SW 1271 (cell line): ENCODE measurements around the gene CCDC68.

Source experiments
- DNase-seq, 2 experiments: peaks; one replicate each; lab custom pipeline; 2025; lab: John Stamatoyannopoulos, UW

The CCDC68 gene

DNA sequence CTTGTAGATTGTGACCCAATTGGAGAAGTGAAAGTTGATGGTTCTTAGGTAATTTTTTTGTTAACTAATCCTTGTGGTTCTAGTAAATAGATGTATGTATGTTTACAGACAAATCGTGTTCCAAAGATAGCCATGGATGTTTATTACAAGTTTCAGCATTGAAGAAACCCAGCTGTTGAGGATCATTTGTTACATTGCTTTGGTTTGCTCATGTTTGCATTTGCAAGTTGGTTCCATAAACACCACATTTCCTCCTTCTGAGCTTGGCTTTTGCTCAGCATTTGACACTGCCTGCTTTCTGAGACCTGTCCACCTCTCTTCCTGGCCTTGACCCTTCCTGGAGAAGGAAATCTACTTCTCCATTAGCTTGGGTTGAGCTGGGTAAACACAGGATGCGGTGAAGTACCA is 1.8 kb upstream of the CCDC68 start:
- no peak for DNase-seq

DNA sequence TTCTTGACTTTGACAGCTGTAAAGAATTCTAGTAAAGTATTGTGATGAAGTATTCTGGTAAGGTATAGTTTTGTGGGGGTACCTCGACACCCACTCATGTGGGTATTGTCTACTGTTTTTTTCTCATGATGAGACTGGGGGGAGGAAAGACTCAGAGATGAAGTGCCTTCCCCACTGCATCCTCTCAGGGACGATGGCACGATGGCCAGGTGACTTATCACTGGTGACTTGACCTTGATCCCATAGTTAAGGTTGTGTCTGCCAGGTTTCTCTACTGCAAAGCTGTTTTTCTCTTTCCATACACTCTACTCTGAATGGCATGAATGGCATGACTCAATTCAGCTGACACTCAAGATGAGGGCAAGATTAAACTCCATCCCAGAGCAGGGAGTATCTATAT is 936 bp upstream of the CCDC68 start:
- no peak for DNase-seq

DNA sequence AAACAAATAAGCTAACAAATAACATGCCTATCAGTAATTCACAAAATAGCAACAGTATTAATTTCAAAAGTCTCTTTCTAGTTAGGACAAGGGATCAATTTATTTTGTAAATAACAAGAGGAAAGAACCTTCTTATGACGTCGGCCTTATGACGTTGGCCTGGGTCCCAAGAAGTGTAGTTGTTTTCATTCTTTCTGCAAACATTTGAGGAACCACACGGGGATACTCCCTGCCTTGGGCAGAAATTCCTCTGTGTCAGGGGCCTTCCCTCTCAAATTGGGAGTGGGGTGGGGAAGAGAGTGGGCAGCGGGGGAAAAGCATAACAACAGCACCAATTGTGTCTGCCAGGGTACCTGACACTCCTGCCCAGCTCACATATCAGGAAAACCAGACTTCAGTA is 1.3 kb downstream of the CCDC68 start:
- no peak for DNase-seq

DNA sequence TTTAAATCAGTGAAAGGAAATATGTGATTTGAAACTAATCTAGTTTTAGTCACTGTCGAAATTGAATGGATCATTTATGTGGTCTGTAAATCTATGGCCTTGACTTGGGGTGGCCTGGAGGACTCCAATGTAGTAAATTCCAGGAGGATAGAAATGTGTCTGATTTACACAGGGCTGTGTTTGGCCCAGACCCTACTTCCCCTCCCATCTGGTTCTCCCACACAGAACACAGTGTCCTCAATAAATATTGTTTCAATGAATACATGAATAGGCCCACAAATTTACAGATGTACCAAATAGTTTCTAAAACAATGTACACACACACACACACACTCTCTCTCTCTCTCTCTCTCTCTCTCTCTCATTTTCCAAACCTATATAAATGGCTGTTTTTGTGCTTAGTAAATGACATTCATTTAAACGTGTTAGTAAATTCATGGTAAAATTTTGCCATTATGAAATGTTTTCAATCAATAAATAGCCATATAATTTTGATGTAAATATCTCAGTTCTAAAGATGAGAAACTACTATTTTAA is 1.9 kb downstream of the CCDC68 start:
- DNase-seq: no peak

DNA sequence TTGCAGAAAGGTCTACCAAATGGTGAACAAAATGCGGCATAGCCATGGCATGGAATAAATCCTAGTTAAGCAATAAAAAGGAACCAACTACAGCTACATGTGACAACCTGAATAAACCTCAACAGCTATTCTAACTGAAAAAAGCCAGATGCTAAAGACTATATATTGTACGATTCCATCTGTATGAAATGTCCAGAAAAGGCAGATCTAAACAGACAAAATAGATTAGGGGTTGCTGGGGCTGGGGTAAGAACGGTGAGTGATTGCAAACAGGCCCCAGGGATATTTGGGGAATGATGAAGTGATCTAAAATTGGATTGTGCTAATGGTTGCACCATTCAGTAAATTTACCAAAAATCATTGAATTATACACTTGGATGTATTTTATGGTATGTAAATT is 2.8 kb downstream of the CCDC68 start:
- DNase-seq: no peak

DNA sequence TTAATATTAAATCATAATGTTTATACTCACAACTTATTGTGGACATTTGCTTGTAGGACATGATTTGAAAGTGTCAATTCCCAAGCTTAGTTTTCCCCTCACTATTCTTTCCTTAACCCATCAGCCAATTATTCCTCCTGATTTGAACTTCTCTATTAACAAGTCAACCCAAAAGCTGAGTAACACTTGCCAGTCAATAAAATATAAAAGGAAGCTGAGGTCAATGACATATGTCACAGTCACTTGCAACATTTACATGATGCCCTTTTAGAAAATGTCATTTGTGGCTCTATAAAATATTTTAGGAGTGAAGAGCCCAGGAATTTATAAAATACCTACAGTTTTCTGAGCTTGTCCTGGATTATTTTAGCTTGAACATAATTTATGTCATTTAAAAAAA is 7.2 kb downstream of the CCDC68 start:
- no peak for DNase-seq

DNA sequence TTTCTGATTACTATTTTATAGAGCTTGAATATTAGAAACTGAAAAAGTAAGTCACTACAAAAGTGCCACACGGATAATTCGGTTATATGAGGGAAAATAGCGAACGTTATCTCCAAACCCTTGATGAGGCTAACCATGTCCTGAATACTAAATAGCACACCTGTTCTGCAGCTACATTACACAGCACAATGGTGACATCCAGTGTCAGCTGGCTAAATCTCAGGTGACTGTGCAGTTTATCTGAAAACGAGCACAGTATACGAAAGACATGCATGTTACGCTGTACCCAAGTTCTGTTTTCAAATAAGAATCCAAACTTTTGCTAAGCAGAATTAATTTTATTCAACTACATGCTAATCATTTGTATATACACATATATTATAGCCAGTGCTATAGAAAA is 9.0 kb downstream of the CCDC68 start:
- no peak for DNase-seq

DNA sequence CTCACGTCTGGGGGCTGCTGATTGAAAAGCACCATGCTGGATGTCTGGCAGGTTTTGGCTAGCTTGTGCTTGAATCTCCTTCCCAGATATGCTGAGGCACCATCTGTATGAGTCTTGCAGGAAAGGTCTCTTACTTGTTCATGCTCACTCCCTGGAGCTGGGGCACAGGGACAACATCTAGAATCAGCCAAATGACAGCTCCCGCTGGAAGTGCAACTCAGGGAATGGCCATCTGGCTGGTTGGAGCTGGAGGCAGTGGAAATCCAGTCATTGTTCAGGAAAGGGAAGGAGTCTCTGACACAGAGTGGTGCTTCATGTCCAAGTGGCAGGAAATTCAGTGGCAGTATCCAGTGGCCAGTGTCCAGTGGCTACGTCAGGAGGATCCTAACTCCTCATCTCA is 9.7 kb downstream of the CCDC68 start:
- no peak for DNase-seq

DNA sequence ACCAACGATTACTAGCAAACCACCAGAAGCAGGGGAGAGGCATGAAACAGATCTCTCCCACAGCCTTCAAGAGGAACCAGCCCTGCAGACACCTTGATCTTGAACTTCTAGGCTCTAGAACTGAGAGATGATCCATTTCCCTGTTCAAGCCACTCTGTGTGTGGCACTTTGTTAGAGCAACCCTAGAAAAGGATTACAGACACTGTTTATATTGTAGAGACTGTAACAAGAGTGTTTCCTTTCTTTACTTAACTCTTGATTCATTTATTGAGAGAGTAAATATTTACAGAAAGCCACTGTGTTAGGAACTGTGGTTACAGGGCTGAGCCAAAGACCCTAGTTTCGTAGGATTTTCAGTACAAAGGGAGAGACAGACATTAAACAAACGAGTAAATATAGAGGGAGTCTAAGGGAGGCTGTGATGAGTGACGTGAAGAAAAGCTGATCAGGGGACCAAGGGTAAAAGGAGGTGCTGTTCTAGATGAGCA is 10.9 kb downstream of the CCDC68 start:
- no peak for DNase-seq

DNA sequence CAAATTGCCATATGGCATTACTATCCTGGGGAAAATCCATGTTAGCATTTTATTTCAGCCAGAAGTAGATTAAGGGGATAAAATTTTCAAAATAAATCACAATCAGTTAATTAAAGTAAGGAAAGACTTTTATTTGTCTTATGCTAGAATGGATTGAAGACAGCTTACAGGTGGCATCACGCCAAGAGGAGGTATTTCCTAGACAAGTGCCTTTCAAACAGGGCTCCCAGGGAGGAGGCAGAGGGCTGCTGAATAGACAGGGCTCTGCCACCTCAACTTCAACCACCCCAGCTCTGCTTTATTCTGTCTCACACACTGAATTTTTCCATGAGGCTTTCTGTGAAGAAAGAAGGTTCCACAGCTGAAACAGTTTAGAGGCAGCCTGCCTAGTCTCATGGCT is 12.2 kb downstream of the CCDC68 start:
- DNase-seq: no peak

DNA sequence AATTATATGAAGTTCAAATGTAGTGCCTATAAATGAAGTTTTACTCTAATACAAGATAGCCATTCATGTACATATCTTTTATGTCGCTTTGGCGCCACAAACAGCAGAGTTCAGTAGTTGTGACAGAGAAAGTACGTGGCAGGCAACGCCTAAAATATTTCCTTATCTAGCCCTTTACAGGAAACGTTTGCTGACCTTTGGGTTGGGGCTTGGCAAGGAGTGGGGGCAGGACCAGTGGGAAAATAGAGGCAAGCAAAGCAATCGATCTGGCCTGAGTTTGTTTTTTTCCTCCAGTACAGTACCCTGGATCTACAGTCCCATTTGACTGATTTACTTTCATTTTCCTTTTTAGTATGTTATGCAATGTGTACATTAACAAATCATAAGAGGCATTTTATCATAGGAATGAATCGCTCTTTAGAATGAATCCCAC is 13.1 kb downstream of the CCDC68 start:
- DNase-seq: peak; percentile 14 to 74

DNA sequence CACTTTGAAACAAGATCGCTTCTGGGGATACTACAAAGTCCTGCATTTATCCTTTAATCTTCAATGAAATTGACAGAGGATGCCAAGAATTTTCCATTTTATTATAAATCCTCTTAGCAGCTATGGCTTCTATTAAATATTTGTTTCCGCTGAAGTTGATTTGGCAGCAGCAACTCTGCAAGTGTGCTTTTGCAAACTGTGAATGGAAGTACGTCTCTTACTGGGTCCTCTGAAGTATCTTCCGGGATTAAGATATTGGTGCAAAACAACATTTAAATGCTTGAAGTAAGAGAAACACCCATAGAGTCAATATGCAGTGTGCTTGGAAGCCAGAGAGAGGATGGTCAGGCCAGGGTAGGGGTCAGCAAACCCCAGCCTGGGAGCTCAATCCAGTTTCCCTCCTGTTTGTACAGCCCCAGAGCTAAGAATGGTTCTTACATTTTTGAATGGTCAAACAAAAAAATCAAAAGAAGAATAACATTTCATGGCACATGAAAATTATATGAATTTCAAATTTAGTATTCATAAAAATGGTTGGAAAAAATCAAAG is 13.6 kb downstream of the CCDC68 start:
- no peak for DNase-seq

DNA sequence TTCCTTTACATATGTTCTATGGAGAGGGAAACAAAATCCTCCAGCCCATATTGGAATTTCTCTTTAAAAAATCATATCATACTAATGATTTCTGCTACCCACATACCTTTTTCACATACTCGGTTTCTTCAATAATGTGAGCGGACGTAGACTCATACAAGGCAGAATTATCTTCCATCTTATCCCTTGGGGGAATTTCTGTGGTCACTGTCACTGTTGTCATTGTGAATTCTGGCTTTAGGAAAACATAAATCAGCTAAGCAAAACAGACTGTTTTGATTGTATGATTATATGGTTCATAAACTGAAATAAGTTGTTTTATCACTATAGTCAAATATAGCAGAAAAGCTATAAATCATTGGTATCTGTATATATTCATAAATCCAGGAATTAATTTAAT is 16.7 kb downstream of the CCDC68 start:
- no peak for DNase-seq

DNA sequence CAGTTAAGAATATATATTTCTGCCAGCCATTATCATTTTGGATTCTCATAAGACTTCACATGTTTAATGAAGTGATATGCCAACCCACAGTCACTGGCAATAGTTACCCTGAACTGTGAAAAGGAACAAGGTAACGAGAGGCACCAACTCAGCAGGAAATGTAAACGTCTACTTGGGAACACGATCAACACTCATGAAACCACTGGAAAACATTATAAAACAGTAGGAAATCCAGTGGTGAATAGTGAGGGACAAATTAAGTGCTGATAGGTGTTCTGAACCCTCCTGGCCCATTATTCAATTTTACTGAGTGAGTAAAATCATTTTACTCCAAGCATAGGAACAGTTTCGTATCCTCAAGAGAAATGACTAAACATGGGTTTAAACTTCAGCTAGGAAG is 17.1 kb downstream of the CCDC68 start:
- no peak for DNase-seq

DNA sequence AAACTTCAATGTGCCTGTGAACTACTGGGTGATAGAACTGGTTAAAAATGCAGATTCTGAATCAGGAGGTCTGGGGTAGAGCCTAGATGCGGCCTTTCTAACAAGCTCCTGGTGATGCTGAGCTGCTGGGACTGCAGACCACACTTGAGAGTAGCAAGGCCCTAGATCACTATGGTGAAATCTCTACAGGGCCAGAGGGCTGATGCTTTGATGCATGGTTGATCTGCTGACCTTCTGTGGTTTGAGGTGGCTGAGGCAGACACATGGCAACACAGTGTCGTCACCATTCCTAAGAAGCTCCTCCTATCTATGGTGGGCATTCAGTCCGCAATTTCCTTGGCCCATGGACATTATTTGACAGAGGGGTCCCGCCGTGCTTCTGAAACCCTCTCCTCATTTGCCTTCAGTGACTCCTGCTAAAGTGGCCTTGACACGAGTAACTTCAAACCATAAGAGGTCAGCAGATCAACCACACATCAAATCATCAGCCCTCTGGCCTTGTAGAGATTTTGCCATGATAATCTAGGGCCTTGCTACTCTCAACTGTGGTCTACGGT is 19.8 kb downstream of the CCDC68 start:
- no peak for DNase-seq

DNA sequence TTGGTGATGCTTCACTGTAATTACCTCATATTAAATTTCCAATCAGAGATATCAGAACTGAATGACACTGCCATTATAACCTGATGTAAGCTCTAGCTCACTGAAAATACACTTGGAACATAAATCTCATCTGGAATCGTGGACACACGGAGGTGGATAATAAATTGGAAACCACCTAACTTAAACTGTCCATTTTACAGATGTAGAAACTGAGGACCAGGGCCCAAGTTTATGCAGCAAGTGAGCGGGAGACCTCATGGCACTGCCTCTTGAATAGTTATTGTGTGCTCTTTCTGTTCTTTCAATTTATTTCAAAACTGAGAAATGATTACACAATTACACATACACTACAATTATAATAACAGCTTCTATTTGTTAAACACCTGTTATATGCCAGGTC is 20.8 kb downstream of the CCDC68 start:
- no peak for DNase-seq

DNA sequence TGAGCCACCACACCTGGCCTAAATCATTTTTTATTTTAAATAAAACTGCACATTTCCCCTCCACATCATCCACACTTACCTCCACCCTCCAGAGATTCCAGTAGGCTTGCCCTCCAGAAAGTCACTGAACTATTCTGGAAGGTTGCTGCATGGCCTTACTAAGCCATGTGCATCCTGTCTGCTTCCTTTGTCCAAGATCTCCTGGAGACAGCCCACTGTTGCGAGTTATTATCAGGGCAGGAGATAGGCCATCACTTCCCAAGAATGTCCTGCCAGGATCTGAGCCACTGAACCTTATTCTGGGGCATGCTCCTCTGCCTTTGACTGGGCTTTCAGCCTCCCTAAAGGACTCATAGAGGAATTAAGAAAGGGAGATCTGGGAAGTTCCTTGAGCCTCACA is 26.8 kb downstream of the CCDC68 start:
- no peak for DNase-seq

DNA sequence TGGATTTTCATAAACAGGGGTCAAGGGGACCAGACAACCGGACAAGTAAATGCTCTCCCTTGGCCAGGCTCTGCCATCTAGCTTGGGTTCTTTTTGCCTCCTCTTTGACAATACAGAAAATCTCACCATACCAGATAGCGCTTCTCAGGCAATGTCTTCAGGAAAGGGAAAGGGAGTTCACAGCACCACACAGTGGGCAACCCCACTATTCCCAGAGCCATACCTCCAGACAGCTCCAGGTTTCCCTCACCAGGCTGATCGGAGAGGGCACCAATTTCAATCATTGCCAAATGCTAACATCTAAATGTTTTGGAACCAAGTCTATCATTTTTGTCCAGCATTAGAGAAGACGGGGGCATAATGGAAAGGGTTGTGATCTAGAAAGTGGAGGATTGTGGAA is 28.1 kb downstream of the CCDC68 start:
- no peak for DNase-seq

DNA sequence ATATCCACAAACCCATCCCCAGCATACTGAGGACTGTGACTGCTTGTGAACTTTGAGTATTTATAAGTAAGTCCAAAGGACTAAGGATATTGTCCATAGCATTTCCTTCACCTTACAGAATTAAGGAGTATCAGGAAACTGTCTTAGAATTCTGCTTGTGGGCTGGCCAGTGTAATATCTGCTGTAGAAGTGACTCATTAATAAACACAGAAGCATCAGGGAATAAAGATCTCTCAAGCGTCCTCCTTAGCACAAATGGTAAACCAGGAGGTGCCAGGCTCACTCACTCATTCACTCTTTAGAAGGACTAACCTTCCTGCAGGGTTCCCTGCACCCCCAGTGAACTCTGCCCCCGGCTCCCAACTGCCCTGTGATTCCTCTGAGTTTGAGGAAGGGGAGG is 31.0 kb downstream of the CCDC68 start:
- no peak for DNase-seq

DNA sequence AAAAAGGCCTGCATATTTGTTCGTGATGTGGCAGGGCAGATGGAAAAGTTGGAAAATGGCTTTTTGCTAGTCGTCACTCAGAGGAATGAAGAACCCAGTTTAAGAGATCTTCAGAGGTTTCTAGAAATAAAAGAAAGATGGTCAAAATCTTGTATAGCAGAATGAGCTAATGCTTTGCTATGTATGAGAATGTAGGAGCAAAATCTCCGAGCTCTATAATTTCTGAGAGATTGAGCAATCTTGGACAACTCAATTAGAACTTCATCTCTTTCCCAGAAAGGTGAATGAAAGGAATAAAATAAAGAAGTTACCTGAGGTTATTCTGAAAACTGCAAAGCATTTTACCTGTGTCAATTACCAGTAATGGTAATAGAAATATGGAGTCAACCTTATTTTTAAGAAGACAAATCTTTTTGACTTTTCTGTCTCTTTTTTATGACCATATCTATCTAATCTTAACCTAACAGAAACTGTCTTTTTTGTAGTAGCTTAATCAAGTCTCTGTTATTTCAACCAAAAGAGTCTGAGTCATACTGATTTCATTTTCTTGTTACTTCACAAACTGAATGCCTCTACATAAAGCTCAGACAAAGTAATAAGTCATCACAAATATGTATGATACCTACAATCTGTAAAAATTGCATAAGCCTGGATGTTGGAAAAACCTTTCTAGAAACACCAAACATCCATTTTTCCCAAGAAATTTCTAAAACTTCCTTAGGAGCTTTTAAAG is 32.5 kb downstream of the CCDC68 start:
- no peak for DNase-seq

DNA sequence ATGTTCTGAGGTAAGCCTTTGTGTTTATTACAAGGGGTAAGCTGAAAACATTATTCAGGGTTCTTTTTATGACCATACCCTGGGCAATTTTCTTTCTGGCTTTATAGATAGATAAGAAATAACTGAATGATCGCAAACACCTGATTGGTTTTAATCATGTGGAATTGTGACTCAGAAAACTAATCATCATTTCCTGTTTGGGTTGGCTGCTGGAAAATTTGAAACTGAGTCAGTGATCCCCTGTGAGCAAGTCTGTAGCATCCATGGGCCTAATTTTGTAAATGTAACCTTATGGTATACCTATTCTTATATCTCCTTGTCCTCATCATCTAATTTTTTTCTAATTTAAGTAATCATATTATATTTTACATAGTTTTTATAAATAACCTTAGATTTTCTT is 34.3 kb downstream of the CCDC68 start:
- no peak for DNase-seq

DNA sequence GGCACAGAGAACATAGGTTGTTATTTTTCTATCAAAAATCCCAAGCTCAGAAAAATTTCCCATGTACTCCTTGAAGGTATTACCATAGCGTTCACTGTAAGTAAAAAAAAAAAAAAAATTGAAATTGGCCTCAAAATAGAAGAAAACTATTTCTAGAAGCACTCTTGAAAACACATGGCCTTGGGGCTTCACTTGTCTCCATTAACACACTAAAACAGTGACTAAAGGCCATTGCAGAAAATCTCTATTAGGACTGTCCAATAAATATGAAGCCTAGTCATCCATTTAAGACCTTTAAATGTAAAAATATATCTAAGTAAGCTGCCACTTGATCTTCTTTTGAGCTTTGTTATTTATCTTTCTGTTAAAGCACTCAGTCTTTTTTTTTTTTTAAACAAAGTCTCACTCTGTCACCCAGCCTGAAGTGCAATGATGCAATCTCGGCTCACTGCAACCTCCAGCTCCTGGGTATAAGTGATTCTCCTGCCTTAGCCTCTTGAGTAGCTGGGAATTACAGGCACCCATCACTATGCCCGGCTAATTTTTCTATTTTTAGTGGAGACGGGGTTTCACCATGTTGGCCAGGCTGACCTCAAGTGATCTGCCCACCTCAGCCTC is 35.8 kb downstream of the CCDC68 start:
- DNase-seq: no peak

DNA sequence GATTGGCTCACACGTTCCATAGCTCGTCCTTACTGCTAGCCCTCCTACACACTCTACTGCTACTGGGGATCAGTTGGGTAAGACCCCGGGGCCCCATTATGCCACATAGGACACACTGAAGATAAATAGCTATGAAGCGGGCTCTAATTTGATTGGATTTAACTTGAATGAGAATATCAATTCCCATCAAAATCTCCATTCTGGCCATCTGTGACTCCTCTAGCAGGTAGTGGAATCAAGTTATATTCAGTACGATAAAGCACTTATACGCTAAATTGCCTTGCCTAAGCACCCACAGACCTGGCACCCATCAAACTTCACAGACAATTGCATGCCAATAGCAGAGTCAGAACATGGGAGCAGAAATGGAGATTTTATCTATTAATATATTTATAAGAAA is 39.8 kb downstream of the CCDC68 start:
- no peak for DNase-seq
